Measurements from ENCODE around the gene EPHA8. TPM values are rescaled to one million over a fixed set of nuclear protein-coding genes. Genes with fewer than 3 reads are reported as not detected.

EPHA8 gene
- total and polyA plus RNA-seq, 4 donors = not detected

DNA sequence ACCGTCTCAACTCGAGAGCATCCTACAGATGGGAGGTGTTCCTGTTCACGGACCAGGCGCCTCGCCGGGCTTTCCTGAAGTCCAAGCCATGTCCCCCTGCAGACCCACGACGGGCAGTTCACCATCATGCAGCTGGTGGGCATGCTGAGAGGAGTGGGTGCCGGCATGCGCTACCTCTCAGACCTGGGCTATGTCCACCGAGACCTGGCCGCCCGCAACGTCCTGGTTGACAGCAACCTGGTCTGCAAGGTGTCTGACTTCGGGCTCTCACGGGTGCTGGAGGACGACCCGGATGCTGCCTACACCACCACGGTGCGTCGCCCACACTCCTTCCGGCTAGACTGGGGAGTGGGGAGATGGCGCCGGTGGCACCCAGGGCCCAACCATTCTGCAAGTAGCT is 35.4 kb downstream of the EPHA8 start:
- Histone ChIP-seq H3K36me3 (ENCODE audit: control insufficient read depth in 1 of 2, insufficient read depth in 2 of 2, low read length in 1 of 2) (no peaks in the 10 kb centered on the region), H3K27ac (ENCODE audit: low read depth in 1 of 2, low read length in 2 of 2) (no peak overlapping the region), H3K27me3 (ENCODE audit: control insufficient read depth in 1 of 2, insufficient read depth in 2 of 2, low read length in 1 of 2) (no peaks in the 10 kb centered on the region), H3K4me1 (ENCODE audit: control insufficient read depth in 1 of 2, insufficient read depth in 2 of 2, low read length in 2 of 2) (no peaks in the 10 kb centered on the region), H3K9me3 (ENCODE audit: control insufficient read depth, low read length) (no peaks in the 10 kb centered on the region), H3K4me3 (ENCODE audit: low read length in 2 of 2) (no peak overlapping the region)
- intact Hi-C loops (cut with DNase I) = no loop called here
- DNase-seq = no peak
- no peak for ATAC-seq (ENCODE audit: low FRiP score)
- WGBS, 2 donors = 77 to 80% methylated on average over 24 of the region's 24 CpGs

DNA sequence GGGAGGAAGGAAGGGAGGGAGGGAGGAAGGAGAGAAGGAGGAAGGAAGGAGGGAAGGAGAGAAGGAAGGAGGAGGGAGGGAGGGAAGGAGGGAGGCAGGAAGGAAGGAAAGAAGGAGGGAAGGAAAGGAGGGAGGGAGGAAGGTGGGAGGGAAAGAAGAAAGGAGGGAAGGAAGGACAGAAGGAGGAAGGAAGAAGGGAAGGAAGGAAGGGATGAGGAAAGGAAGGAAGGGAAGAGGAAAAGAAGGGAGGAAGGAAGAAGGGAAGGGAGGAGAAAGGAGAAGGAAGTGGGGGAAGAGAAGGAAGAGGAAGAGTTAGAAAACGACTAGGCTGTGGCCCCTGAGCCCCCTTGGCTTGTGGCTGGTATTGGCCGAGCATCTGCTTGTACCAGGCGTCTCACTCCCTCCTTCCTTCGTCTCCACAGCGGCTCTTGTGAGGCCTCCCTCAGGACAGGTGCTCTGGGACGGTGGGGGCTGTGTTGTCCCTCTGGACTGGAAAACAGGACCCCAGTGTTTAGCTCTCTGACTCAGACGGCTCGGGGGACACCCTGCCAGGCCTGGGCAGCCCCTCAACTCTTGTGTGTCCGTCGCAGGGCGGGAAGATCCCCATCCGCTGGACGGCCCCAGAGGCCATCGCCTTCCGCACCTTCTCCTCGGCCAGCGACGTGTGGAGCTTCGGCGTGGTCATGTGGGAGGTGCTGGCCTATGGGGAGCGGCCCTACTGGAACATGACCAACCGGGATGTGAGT is 37.0 kb downstream of the EPHA8 start:
- no peaks in the 10 kb centered on the region for H3K27me3 ChIP-seq (ENCODE audit: control insufficient read depth in 1 of 2, insufficient read depth in 2 of 2, low read length in 1 of 2)
- no peak for ATAC-seq (ENCODE audit: low FRiP score)
- WGBS, 2 donors = 54 to 61% methylated on average over 22 of the region's 22 CpGs

DNA sequence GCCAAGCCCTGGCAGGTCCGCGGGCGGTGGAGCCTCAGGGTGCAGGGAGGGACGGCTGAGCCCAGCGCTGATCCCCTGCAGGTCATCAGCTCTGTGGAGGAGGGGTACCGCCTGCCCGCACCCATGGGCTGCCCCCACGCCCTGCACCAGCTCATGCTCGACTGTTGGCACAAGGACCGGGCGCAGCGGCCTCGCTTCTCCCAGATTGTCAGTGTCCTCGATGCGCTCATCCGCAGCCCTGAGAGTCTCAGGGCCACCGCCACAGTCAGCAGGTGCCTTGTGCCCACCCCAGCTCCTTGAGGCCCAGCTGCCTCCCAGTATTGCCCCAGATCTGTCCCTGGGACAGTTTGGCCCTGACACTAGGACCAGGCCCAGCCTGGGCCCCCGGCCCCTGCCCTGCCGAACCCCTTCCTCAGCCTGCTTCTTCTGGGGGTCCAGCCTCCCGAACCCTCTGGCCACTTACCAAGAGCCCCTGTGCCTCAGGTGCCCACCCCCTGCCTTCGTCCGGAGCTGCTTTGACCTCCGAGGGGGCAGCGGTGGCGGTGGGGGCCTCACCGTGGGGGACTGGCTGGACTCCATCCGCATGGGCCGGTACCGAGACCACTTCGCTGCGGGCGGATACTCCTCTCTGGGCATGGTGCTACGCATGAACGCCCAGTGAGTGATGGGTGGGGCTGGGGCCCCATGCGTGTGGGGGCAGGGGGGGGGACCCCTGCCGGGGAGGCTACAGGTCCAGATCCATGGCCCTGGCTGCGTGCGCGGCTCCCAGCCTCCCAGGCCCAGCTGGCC is 37.7 kb downstream of the EPHA8 start:
- H3K27ac ChIP-seq (ENCODE audit: low read depth in 1 of 2, low read length in 2 of 2) = no peak overlapping the region
- H3K4me3 ChIP-seq (ENCODE audit: low read length in 2 of 2) = no peak overlapping the region
- no peaks in the 10 kb centered on the region for H3K36me3 ChIP-seq (ENCODE audit: control insufficient read depth in 1 of 2, insufficient read depth in 2 of 2, low read length in 1 of 2)
- no peaks in the 10 kb centered on the region for H3K9me3 ChIP-seq (ENCODE audit: control insufficient read depth, low read length)
- intact Hi-C loops (cut with DNase I) = no loop called here
- WGBS, 2 donors = 83 to 84% methylated on average over 39 of the region's 39 CpGs
- no peaks in the 10 kb centered on the region for H3K27me3 ChIP-seq (ENCODE audit: control insufficient read depth in 1 of 2, insufficient read depth in 2 of 2, low read length in 1 of 2)
- H3K4me1 ChIP-seq (ENCODE audit: control insufficient read depth in 1 of 2, insufficient read depth in 2 of 2, low read length in 2 of 2) = no peaks in the 10 kb centered on the region
- DNase-seq = no peak
- no peak for ATAC-seq (ENCODE audit: low FRiP score)

More for the DNA sequence above, 37.0 kb downstream of the EPHA8 start:
- Histone ChIP-seq H3K36me3 (ENCODE audit: control insufficient read depth in 1 of 2, insufficient read depth in 2 of 2, low read length in 1 of 2) (no peaks in the 10 kb centered on the region), H3K4me3 (ENCODE audit: low read length in 2 of 2) (no peak overlapping the region), H3K9me3 (ENCODE audit: control insufficient read depth, low read length) (no peaks in the 10 kb centered on the region), H3K27ac (ENCODE audit: low read depth in 1 of 2, low read length in 2 of 2) (no peak overlapping the region), H3K4me1 (ENCODE audit: control insufficient read depth in 1 of 2, insufficient read depth in 2 of 2, low read length in 2 of 2) (no peaks in the 10 kb centered on the region)
- no peak for DNase-seq
- intact Hi-C loops (cut with DNase I) = no loop called here

DNA sequence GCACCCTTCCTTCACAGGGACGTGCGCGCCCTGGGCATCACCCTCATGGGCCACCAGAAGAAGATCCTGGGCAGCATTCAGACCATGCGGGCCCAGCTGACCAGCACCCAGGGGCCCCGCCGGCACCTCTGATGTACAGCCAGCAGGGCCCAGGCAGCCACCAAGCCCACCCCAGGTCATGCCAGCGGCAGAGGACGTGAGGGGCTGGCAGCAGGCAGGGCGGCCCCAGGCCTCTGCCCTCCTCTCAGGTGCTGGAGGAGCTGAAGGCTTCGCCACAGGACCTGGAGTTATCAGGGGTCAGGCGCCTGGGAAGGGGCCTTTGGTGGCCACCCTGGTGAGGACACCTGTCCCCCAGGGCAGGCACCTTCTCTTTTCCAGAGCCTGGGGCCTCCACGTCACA is 38.3 kb downstream of the EPHA8 start:
- Histone ChIP-seq H3K27me3 (ENCODE audit: control insufficient read depth in 1 of 2, insufficient read depth in 2 of 2, low read length in 1 of 2) (no peaks in the 10 kb centered on the region), H3K9me3 (ENCODE audit: control insufficient read depth, low read length) (no peaks in the 10 kb centered on the region), H3K27ac (ENCODE audit: low read depth in 1 of 2, low read length in 2 of 2) (no peak overlapping the region), H3K4me3 (ENCODE audit: low read length in 2 of 2) (no peak overlapping the region), H3K4me1 (ENCODE audit: control insufficient read depth in 1 of 2, insufficient read depth in 2 of 2, low read length in 2 of 2) (no peaks in the 10 kb centered on the region), H3K36me3 (ENCODE audit: control insufficient read depth in 1 of 2, insufficient read depth in 2 of 2, low read length in 1 of 2) (no peaks in the 10 kb centered on the region)
- intact Hi-C loops (cut with DNase I) = no loop called here
- DNase-seq (no peak), ATAC-seq (ENCODE audit: low FRiP score) (no peak)
- WGBS, 2 donors = 89 to 93% methylated on average over 11 to 12 of the region's 12 CpGs

DNA sequence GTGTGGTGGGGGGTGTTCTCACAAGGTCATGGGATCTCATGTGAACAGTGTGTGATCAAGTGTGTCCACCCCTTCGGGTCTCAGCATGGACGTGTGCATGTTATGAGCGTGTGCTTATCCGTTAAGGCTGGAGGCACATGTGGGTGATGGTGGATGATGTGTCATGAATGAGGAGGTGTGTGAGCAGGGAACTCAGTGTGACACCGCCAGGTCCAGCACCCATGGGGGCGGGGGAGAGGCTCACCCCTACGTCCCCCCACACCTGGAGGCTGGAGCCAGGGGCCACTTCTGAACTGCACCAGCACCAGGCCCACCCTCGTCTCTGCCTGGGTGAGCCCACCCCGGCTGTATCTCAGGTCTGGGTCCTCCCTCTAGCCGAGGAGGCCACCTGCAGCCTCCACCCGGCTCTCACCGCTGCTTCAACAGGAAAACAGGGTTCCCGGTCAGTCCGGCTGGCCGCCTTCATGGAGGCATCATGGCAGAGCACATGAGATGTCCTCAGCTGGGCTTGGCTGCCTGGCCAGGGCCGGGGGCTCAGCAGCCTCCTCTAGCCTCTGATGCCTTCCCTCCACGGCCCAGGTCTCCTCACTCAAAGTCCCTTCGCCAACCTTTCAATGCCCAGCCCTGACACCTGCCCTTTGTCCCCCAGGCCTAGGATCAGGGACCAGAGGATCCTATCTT is 38.9 kb downstream of the EPHA8 start:
- ATAC-seq (ENCODE audit: low FRiP score) = no peak
- 83% methylated on average over 18 of the region's 18 CpGs for WGBS, 2 donors
- no peak overlapping the region for H3K27ac ChIP-seq (ENCODE audit: low read depth in 1 of 2, low read length in 2 of 2)
- intact Hi-C loops (cut with DNase I) = no loop called here
- no peak overlapping the region for H3K4me3 ChIP-seq (ENCODE audit: low read length in 2 of 2)
- no peaks in the 10 kb centered on the region for H3K9me3 ChIP-seq (ENCODE audit: control insufficient read depth, low read length)
- DNase-seq = no peak
- H3K27me3 ChIP-seq (ENCODE audit: control insufficient read depth in 1 of 2, insufficient read depth in 2 of 2, low read length in 1 of 2) = no peaks in the 10 kb centered on the region
- no peaks in the 10 kb centered on the region for H3K36me3 ChIP-seq (ENCODE audit: control insufficient read depth in 1 of 2, insufficient read depth in 2 of 2, low read length in 1 of 2)
- no peaks in the 10 kb centered on the region for H3K4me1 ChIP-seq (ENCODE audit: control insufficient read depth in 1 of 2, insufficient read depth in 2 of 2, low read length in 2 of 2)

DNA sequence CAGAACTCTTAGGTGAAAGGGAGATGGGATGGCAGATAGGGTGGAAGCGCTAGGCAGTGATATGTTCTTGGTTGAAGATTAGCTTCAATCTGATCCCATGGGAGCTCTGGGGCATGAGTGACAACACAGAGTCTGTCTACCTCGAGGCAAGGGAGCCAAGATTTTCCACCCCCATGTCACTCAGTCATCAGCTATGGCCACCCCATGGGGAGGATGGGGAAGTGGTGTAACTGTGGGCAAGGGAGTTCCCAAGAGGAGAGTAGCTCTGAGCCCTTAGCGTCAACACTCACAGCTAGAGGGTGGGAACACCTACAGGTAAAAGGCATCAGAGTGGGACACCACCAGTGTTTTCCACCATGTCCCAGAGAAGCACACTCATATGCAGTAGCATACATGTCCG is 42.9 kb downstream of the EPHA8 start:
- Histone ChIP-seq H3K27ac (ENCODE audit: low read depth in 1 of 2, low read length in 2 of 2) (no peak overlapping the region), H3K4me3 (ENCODE audit: low read length in 2 of 2) (no peak overlapping the region), H3K36me3 (ENCODE audit: control insufficient read depth in 1 of 2, insufficient read depth in 2 of 2, low read length in 1 of 2) (no peaks in the 10 kb centered on the region), H3K27me3 (ENCODE audit: control insufficient read depth in 1 of 2, insufficient read depth in 2 of 2, low read length in 1 of 2) (no peaks in the 10 kb centered on the region), H3K9me3 (ENCODE audit: control insufficient read depth, low read length) (no peaks in the 10 kb centered on the region), H3K4me1 (ENCODE audit: control insufficient read depth in 1 of 2, insufficient read depth in 2 of 2, low read length in 2 of 2) (no peaks in the 10 kb centered on the region)
- no peak for ATAC-seq (ENCODE audit: low FRiP score)
- intact Hi-C loops (cut with DNase I) = no loop called here
- 50 to 51% methylated on average over 4 of the region's 4 CpGs for WGBS, 2 donors
- DNase-seq = no peak

DNA sequence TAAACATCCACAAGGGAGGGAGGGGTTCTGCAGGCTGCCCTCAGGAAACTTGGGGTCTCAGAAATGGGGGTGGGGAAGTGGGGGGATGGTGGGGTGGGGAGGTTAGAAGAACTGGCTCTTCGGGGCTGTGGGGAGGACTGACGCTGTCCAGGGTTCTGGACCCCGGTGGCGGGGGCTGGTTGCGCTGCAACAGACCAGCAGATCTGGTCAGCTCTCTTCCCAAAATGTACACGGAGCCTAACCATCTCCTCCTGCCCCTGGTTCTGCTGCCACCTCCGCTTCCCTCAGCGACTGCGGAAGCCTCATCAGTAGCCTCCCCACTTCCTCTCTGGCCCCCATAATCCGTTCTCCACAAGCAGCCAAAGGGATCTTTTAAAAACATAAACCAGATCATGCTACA is 43.9 kb downstream of the EPHA8 start:
- DNase-seq (no peak), ATAC-seq (ENCODE audit: low FRiP score) (no peak)
- Histone ChIP-seq H3K9me3 (ENCODE audit: control insufficient read depth, low read length) (no peaks in the 10 kb centered on the region), H3K36me3 (ENCODE audit: control insufficient read depth in 1 of 2, insufficient read depth in 2 of 2, low read length in 1 of 2) (no peaks in the 10 kb centered on the region), H3K27ac (ENCODE audit: low read depth in 1 of 2, low read length in 2 of 2) (no peak overlapping the region), H3K4me1 (ENCODE audit: control insufficient read depth in 1 of 2, insufficient read depth in 2 of 2, low read length in 2 of 2) (no peaks in the 10 kb centered on the region), H3K27me3 (ENCODE audit: control insufficient read depth in 1 of 2, insufficient read depth in 2 of 2, low read length in 1 of 2) (no peaks in the 10 kb centered on the region), H3K4me3 (ENCODE audit: low read length in 2 of 2) (no peak overlapping the region)
- intact Hi-C loops (cut with DNase I) = no loop called here
- 6% methylated on average over 10 of the region's 10 CpGs for WGBS, 2 donors

DNA sequence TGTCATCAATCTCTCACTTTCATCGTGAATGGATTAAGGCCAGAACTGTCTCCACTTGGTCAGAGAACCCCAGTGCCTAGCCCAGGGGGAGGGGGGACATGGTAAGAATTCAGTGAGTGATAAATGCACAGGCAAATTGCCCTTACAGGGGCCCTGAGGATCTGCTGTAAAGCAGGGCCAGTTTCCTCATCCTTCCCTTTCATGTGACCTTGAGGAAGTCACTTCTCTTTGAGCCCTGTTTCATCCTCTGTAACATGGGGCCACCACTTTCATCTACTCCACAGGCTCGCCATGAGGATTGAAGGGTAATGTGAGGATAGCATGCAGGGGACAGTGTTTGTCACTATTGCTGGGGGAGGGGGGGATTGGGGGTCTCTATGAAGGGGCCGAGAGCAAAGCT is 45.1 kb downstream of the EPHA8 start:
- no peak for ATAC-seq (ENCODE audit: low FRiP score)
- Histone ChIP-seq H3K4me1 (ENCODE audit: control insufficient read depth in 1 of 2, insufficient read depth in 2 of 2, low read length in 2 of 2) (no peaks in the 10 kb centered on the region), H3K27me3 (ENCODE audit: control insufficient read depth in 1 of 2, insufficient read depth in 2 of 2, low read length in 1 of 2) (no peaks in the 10 kb centered on the region), H3K4me3 (ENCODE audit: low read length in 2 of 2) (no peak overlapping the region), H3K9me3 (ENCODE audit: control insufficient read depth, low read length) (no peaks in the 10 kb centered on the region), H3K36me3 (ENCODE audit: control insufficient read depth in 1 of 2, insufficient read depth in 2 of 2, low read length in 1 of 2) (no peaks in the 10 kb centered on the region), H3K27ac (ENCODE audit: low read depth in 1 of 2, low read length in 2 of 2) (no peak overlapping the region)
- intact Hi-C loops (cut with DNase I) = no loop called here
- DNase-seq = no peak
- WGBS, 2 donors = 56 to 60% methylated on average over 3 of the region's 3 CpGs

All from aorta (tissue), 5 donors.